ENCODE measurements around the gene STOX2.

STOX2 gene

GRCh38 chr4:184012937-184013336, 107.8 kb downstream of the STOX2 start:
- Histone ChIP-seq H3K36me3 (ENCODE audit: control insufficient read depth in 5 of 5, insufficient read depth in 5 of 5, low read length in 5 of 5) (peaks cover 0 to 18% (median 10%) of the 10 kb centered on the region in 5 donors), H3K9me3 (ENCODE audit: control insufficient read depth in 5 of 5, low read length in 5 of 5) (no peaks in the 10 kb centered on the region), H3K27ac (ENCODE audit: low read depth, low read length) (no peak overlapping the region), H3K9ac (ENCODE audit: low read length in 5 of 5) (no peak overlapping the region), H3K27me3 (ENCODE audit: control insufficient read depth in 5 of 5, insufficient read depth in 4 of 5, low read length in 5 of 5) (no peaks in the 10 kb centered on the region), H3K4me1 (ENCODE audit: control insufficient read depth in 5 of 5, insufficient read depth in 5 of 5, low read length in 5 of 5) (peaks cover 0 to 2% (median 0%) of the 10 kb centered on the region in 5 donors), H3K4me3 (ENCODE audit: low read depth in 1 of 5, low read length in 5 of 5) (no peak overlapping the region)

GRCh38 chr4:184014301-184014700, 109.2 kb downstream of the STOX2 start:
- no peaks in the 10 kb centered on the region for H3K27me3 ChIP-seq (ENCODE audit: control insufficient read depth in 5 of 5, insufficient read depth in 4 of 5, low read length in 5 of 5)
- H3K4me1 ChIP-seq (ENCODE audit: control insufficient read depth in 5 of 5, insufficient read depth in 5 of 5, low read length in 5 of 5) = peaks cover 0 to 4% (median 3%) of the 10 kb centered on the region in 5 donors
- H3K9ac ChIP-seq (ENCODE audit: low read length in 5 of 5) = no peak overlapping the region
- H3K36me3 ChIP-seq (ENCODE audit: control insufficient read depth in 5 of 5, insufficient read depth in 5 of 5, low read length in 5 of 5) = peaks cover 0 to 15% (median 7%) of the 10 kb centered on the region in 5 donors
- H3K9me3 ChIP-seq (ENCODE audit: control insufficient read depth in 5 of 5, low read length in 5 of 5) = no peaks in the 10 kb centered on the region
- H3K27ac ChIP-seq (ENCODE audit: low read depth, low read length) = no peak overlapping the region
- no peak overlapping the region for H3K4me3 ChIP-seq (ENCODE audit: low read depth in 1 of 5, low read length in 5 of 5)

- no peak overlapping the region for H3K4me3 ChIP-seq (ENCODE audit: low read depth in 1 of 5, low read length in 5 of 5)
- H3K9ac ChIP-seq (ENCODE audit: low read length in 5 of 5) = no peak overlapping the region
- H3K36me3 ChIP-seq (ENCODE audit: control insufficient read depth in 5 of 5, insufficient read depth in 5 of 5, low read length in 5 of 5) = peaks cover 0 to 4% (median 0%) of the 10 kb centered on the region in 5 donors
- no peak overlapping the region for H3K27ac ChIP-seq (ENCODE audit: low read depth, low read length)
- no peaks in the 10 kb centered on the region for H3K9me3 ChIP-seq (ENCODE audit: control insufficient read depth in 5 of 5, low read length in 5 of 5)
- H3K4me1 ChIP-seq (ENCODE audit: control insufficient read depth in 5 of 5, insufficient read depth in 5 of 5, low read length in 5 of 5) = peaks cover 0 to 11% (median 4%) of the 10 kb centered on the region in 5 donors
- no peaks in the 10 kb centered on the region for H3K27me3 ChIP-seq (ENCODE audit: control insufficient read depth in 5 of 5, insufficient read depth in 4 of 5, low read length in 5 of 5)
Observed at GRCh38 chr4:184016759-184017668, 111.9 kb downstream of the STOX2 start.

GRCh38 chr4:184019076-184019475, 114.0 kb downstream of the STOX2 start:
- Histone ChIP-seq H3K9me3 (ENCODE audit: control insufficient read depth in 5 of 5, low read length in 5 of 5) (no peaks in the 10 kb centered on the region), H3K4me3 (ENCODE audit: low read depth in 1 of 5, low read length in 5 of 5) (no peak overlapping the region), H3K27ac (ENCODE audit: low read depth, low read length) (no peak overlapping the region), H3K9ac (ENCODE audit: low read length in 5 of 5) (no peak overlapping the region), H3K36me3 (ENCODE audit: control insufficient read depth in 5 of 5, insufficient read depth in 5 of 5, low read length in 5 of 5) (peaks cover 0 to 4% (median 0%) of the 10 kb centered on the region in 5 donors), H3K27me3 (ENCODE audit: control insufficient read depth in 5 of 5, insufficient read depth in 4 of 5, low read length in 5 of 5) (no peaks in the 10 kb centered on the region), H3K4me1 (ENCODE audit: control insufficient read depth in 5 of 5, insufficient read depth in 5 of 5, low read length in 5 of 5) (peaks cover 0 to 8% (median 4%) of the 10 kb centered on the region in 5 donors)

GRCh38 chr4:184019667-184020623, 114.8 kb downstream of the STOX2 start:
- no peak overlapping the region for H3K9ac ChIP-seq (ENCODE audit: low read length in 5 of 5)
- no peak overlapping the region for H3K27ac ChIP-seq (ENCODE audit: low read depth, low read length)
- no peaks in the 10 kb centered on the region for H3K27me3 ChIP-seq (ENCODE audit: control insufficient read depth in 5 of 5, insufficient read depth in 4 of 5, low read length in 5 of 5)
- peaks cover 0 to 4% (median 0%) of the 10 kb centered on the region in 5 donors for H3K36me3 ChIP-seq (ENCODE audit: control insufficient read depth in 5 of 5, insufficient read depth in 5 of 5, low read length in 5 of 5)
- H3K4me3 ChIP-seq (ENCODE audit: low read depth in 1 of 5, low read length in 5 of 5) = peak overlapping the region in 3 of 5 donors; percentile 1 to 27 (median 9)
- no peaks in the 10 kb centered on the region for H3K9me3 ChIP-seq (ENCODE audit: control insufficient read depth in 5 of 5, low read length in 5 of 5)
- peaks cover 0 to 8% (median 4%) of the 10 kb centered on the region in 5 donors for H3K4me1 ChIP-seq (ENCODE audit: control insufficient read depth in 5 of 5, insufficient read depth in 5 of 5, low read length in 5 of 5)

GRCh38 chr4:184021389-184021788, 116.3 kb downstream of the STOX2 start:
- Histone ChIP-seq H3K4me3 (ENCODE audit: low read depth in 1 of 5, low read length in 5 of 5) (no peak overlapping the region), H3K4me1 (ENCODE audit: control insufficient read depth in 5 of 5, insufficient read depth in 5 of 5, low read length in 5 of 5) (peaks cover 0 to 8% (median 4%) of the 10 kb centered on the region in 5 donors), H3K9ac (ENCODE audit: low read length in 5 of 5) (no peak overlapping the region), H3K27me3 (ENCODE audit: control insufficient read depth in 5 of 5, insufficient read depth in 4 of 5, low read length in 5 of 5) (no peaks in the 10 kb centered on the region), H3K36me3 (ENCODE audit: control insufficient read depth in 5 of 5, insufficient read depth in 5 of 5, low read length in 5 of 5) (peaks cover 0 to 4% (median 0%) of the 10 kb centered on the region in 5 donors), H3K9me3 (ENCODE audit: control insufficient read depth in 5 of 5, low read length in 5 of 5) (no peaks in the 10 kb centered on the region), H3K27ac (ENCODE audit: low read depth, low read length) (no peak overlapping the region)

GRCh38 chr4:184022679-184023383, 117.7 kb downstream of the STOX2 start:
- H3K9ac ChIP-seq (ENCODE audit: low read length in 5 of 5) = no peak overlapping the region
- no peaks in the 10 kb centered on the region for H3K27me3 ChIP-seq (ENCODE audit: control insufficient read depth in 5 of 5, insufficient read depth in 4 of 5, low read length in 5 of 5)
- peaks cover 0 to 8% (median 4%) of the 10 kb centered on the region in 5 donors for H3K4me1 ChIP-seq (ENCODE audit: control insufficient read depth in 5 of 5, insufficient read depth in 5 of 5, low read length in 5 of 5)
- H3K9me3 ChIP-seq (ENCODE audit: control insufficient read depth in 5 of 5, low read length in 5 of 5) = no peaks in the 10 kb centered on the region
- H3K27ac ChIP-seq (ENCODE audit: low read depth, low read length) = no peak overlapping the region
- no peaks in the 10 kb centered on the region for H3K36me3 ChIP-seq (ENCODE audit: control insufficient read depth in 5 of 5, insufficient read depth in 5 of 5, low read length in 5 of 5)
- H3K4me3 ChIP-seq (ENCODE audit: low read depth in 1 of 5, low read length in 5 of 5) = no peak overlapping the region

- no peaks in the 10 kb centered on the region for H3K27me3 ChIP-seq (ENCODE audit: control insufficient read depth in 5 of 5, insufficient read depth in 4 of 5, low read length in 5 of 5)
- H3K4me3 ChIP-seq (ENCODE audit: low read depth in 1 of 5, low read length in 5 of 5) = no peak overlapping the region
- no peaks in the 10 kb centered on the region for H3K9me3 ChIP-seq (ENCODE audit: control insufficient read depth in 5 of 5, low read length in 5 of 5)
- H3K9ac ChIP-seq (ENCODE audit: low read length in 5 of 5) = no peak overlapping the region
- no peak overlapping the region for H3K27ac ChIP-seq (ENCODE audit: low read depth, low read length)
- H3K4me1 ChIP-seq (ENCODE audit: control insufficient read depth in 5 of 5, insufficient read depth in 5 of 5, low read length in 5 of 5) = peaks cover 0 to 13% (median 6%) of the 10 kb centered on the region in 5 donors
- H3K36me3 ChIP-seq (ENCODE audit: control insufficient read depth in 5 of 5, insufficient read depth in 5 of 5, low read length in 5 of 5) = no peaks in the 10 kb centered on the region
Observed at GRCh38 chr4:184024637-184025036, 119.5 kb downstream of the STOX2 start.

- H3K27me3 ChIP-seq (ENCODE audit: control insufficient read depth in 5 of 5, insufficient read depth in 4 of 5, low read length in 5 of 5) = no peaks in the 10 kb centered on the region
- H3K27ac ChIP-seq (ENCODE audit: low read depth, low read length) = no peak overlapping the region
- H3K4me3 ChIP-seq (ENCODE audit: low read depth in 1 of 5, low read length in 5 of 5) = peak overlapping the region; percentile 44 to 73 (median 48)
- peaks cover 0 to 6% (median 6%) of the 10 kb centered on the region in 5 donors for H3K4me1 ChIP-seq (ENCODE audit: control insufficient read depth in 5 of 5, insufficient read depth in 5 of 5, low read length in 5 of 5)
- H3K9me3 ChIP-seq (ENCODE audit: control insufficient read depth in 5 of 5, low read length in 5 of 5) = no peaks in the 10 kb centered on the region
- no peak overlapping the region for H3K9ac ChIP-seq (ENCODE audit: low read length in 5 of 5)
- no peaks in the 10 kb centered on the region for H3K36me3 ChIP-seq (ENCODE audit: control insufficient read depth in 5 of 5, insufficient read depth in 5 of 5, low read length in 5 of 5)
Observed at GRCh38 chr4:184028561-184029374, 123.7 kb downstream of the STOX2 start.

Measured in subcutaneous abdominal adipose tissue (tissue), 5 donors.